Calu3 (cell line): ENCODE results near the gene PICALM. TPM values are rescaled to one million over a fixed set of nuclear protein-coding genes. Genes with fewer than 3 reads are reported as not detected.

ENCODE experiments used
- BruUV-seq: library from RNA; stranded (reverse); fragments of 400-500 nt; replicated peaks from 2 replicates; lab custom pipeline; 2021; lab: Mats Ljungman, UMichigan
- CTCF ChIA-PET: fragments of 300-600 bp; sonication (Branson Sonifier 250); formaldehyde crosslinking; loops from one replicate; lab custom pipeline; 2022; ENCODE audit warnings: antibody characterized with exemption; lab: Charles Lee
- DNase-seq: peaks from one replicate; pipeline ENCODE4 v3.0.0; 2022
- H3K27ac Mint-ChIP-seq: one replicate; pipeline ENCODE4 v1.8.0; 2022; ENCODE audit warnings: mixed read lengths; ENCODE audit not compliant: unreplicated experiment
- H3K27me3 Mint-ChIP-seq: one replicate; pipeline ENCODE4 v1.8.0; 2022; ENCODE audit warnings: mixed read lengths; ENCODE audit not compliant: unreplicated experiment
- H3K36me3 Mint-ChIP-seq: one replicate; pipeline ENCODE4 v1.8.0; 2022; ENCODE audit warnings: mild to moderate bottlenecking, moderate library complexity, mixed read lengths; ENCODE audit not compliant: insufficient read depth, unreplicated experiment
- H3K4me1 Mint-ChIP-seq: one replicate; pipeline ENCODE4 v1.8.0; 2022; ENCODE audit warnings: mild to moderate bottlenecking, low read depth, mixed read lengths; ENCODE audit not compliant: unreplicated experiment
- H3K4me3 Mint-ChIP-seq: one replicate; pipeline ENCODE4 v1.8.0; 2022; ENCODE audit warnings: mild to moderate bottlenecking, low read depth, moderate library complexity, mixed read lengths; ENCODE audit not compliant: unreplicated experiment
- H3K9me3 Mint-ChIP-seq: one replicate; pipeline ENCODE4 v1.8.0; 2022; ENCODE audit warnings: low read depth, mixed read lengths; ENCODE audit not compliant: unreplicated experiment
- intact Hi-C: fragments of 100-400 bp; cut with micrococcal nuclease; formaldehyde crosslinking; loops from one replicate; pipeline ENCODE4 v1.10.0; 2022; ENCODE audit not compliant: unreplicated experiment
- total RNA-seq: library from RNA; stranded (reverse); gene quantifications from 2 replicates; pipeline ENCODE4 v1.2.3, GENCODE V29; 2022
- TF ChIP-seq, protein P1 (sequence below): fragments of 200-600 bp; IDR thresholded peaks from one replicate; pipeline ENCODE4 v1.8.0; 2022; ENCODE audit warnings: antibody characterized with exemption; ENCODE audit not compliant: unreplicated experiment

Gene PICALM
- total RNA-seq, 1 experiment from 2014 or later, result 124 TPM

DNA sequence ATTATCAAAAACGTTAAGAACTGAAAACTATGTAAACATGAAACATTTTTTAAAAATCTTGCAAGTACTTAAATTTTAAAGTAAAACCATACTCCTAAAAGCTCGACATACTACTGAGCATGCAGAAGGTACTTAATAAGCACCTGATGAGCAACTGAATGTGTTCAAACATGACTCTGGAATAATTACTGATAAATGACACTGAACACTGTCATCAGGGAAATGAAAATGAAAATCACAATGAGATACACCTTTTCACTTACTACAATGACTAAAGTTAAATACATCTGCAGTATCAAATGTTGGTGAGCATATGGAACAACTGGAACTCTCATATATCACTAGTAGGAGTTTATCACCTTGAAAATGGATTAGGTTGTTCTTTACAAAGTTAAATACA is 65.2 kb downstream of the PICALM start:
- CTCF ChIA-PET, result no interaction called here
- DNase-seq, result no peak
- no peaks in the 10 kb centered on the region for H3K4me1 Mint-ChIP-seq
- intact Hi-C loops, result no loop called here
- H3K27me3 Mint-ChIP-seq, result no peaks in the 10 kb centered on the region
- H3K27ac Mint-ChIP-seq, result no peak overlapping the region
- BruUV-seq, result no TSS peak
- peaks cover 23% of the 10 kb centered on the region for H3K36me3 Mint-ChIP-seq
- no peak overlapping the region for H3K4me3 Mint-ChIP-seq
- no peaks in the 10 kb centered on the region for H3K9me3 Mint-ChIP-seq
- TF ChIP-seq, protein P1, sequence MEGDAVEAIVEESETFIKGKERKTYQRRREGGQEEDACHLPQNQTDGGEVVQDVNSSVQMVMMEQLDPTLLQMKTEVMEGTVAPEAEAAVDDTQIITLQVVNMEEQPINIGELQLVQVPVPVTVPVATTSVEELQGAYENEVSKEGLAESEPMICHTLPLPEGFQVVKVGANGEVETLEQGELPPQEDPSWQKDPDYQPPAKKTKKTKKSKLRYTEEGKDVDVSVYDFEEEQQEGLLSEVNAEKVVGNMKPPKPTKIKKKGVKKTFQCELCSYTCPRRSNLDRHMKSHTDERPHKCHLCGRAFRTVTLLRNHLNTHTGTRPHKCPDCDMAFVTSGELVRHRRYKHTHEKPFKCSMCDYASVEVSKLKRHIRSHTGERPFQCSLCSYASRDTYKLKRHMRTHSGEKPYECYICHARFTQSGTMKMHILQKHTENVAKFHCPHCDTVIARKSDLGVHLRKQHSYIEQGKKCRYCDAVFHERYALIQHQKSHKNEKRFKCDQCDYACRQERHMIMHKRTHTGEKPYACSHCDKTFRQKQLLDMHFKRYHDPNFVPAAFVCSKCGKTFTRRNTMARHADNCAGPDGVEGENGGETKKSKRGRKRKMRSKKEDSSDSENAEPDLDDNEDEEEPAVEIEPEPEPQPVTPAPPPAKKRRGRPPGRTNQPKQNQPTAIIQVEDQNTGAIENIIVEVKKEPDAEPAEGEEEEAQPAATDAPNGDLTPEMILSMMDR, result no peak

DNA sequence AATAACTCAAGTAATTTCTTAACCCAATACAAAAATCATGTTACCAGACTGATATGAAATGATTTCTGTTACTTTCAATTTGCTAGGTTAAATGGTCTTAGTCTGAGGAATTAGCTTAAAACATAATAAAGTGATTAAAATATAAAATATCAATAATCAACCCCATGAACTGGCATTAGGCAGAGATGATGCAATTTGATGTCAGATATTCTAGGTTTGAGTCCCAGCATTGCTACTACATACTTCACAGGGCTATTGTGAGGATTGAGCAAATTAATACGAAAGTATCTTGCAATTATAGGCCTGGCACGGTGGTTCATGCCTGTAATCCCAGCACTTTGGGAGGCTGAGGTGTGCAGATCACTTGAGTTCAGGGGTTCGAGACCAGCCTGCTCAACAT is 66.5 kb downstream of the PICALM start:
- TF ChIP-seq, protein P1, result no peak
- Mint-ChIP-seq H3K4me3 (no peak overlapping the region), H3K27ac (no peak overlapping the region), H3K9me3 (no peaks in the 10 kb centered on the region), H3K27me3 (no peaks in the 10 kb centered on the region), H3K36me3 (peaks cover 25% of the 10 kb centered on the region), H3K4me1 (no peaks in the 10 kb centered on the region)
- BruUV-seq, result no TSS peak
- CTCF ChIA-PET, result no interaction called here
- no peak for DNase-seq
- intact Hi-C loops, result no loop called here

DNA sequence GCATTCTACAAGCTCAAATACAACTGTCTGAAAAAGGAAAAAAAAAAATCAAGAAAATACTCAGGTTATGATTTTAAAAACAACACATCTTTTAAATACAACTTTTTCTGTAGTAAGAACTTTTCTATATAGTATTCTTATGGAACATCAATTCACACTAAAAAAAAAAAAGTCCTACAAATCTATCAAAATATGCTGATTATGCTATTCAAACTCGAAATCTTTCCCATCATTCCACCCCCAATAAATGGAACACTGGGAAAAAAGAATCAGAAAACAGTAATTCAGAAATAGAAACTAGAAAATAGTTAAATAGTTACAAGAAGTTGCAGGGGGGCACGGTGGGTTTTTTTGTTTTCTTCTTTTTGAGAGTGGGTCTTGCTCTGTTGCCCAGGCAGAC is 77.4 kb downstream of the PICALM start:
- intact Hi-C loops, result no loop called here
- Mint-ChIP-seq H3K4me1 (no peaks in the 10 kb centered on the region), H3K9me3 (no peaks in the 10 kb centered on the region), H3K27me3 (no peaks in the 10 kb centered on the region), H3K36me3 (peaks cover 6% of the 10 kb centered on the region), H3K27ac (no peak overlapping the region), H3K4me3 (no peak overlapping the region)
- TF ChIP-seq, protein P1, result no peak
- CTCF ChIA-PET, result interaction anchor here (0.5 to 1.2 kb wide), 2 partner anchors 24 to 821 kb away, joined by 3 read pairs; no protein-coding TSS in a partner anchor
- BruUV-seq, result no TSS peak
- DNase-seq, result no peak

DNA sequence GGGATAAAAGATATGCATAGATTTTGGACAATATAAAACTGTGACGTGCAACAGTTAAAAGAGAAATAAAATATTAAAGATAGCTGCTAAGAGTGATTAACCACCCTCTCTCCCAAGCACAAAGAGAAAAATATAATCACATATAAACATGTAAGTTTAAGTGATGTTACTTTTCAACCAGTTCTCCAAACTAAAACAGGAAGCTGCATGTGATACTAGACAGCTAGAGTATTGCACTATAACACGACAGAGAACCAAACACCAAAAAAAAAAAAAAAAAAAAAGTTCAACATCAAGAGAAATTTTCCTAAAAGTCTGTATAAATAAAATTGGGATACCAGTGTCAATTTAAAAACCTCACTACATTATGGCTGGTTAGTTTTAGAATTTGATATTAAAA is 79.1 kb downstream of the PICALM start:
- no peak overlapping the region for H3K27ac Mint-ChIP-seq
- TF ChIP-seq, protein P1, result no peak
- BruUV-seq, result no TSS peak
- no peaks in the 10 kb centered on the region for H3K9me3 Mint-ChIP-seq
- H3K36me3 Mint-ChIP-seq, result peaks cover 6% of the 10 kb centered on the region
- no peak overlapping the region for H3K4me3 Mint-ChIP-seq
- no peaks in the 10 kb centered on the region for H3K4me1 Mint-ChIP-seq
- no peaks in the 10 kb centered on the region for H3K27me3 Mint-ChIP-seq
- no peak for DNase-seq
- intact Hi-C loops, result no loop called here
- CTCF ChIA-PET, result no interaction called here
